HEK293T (cell line): ENCODE data around the gene C4orf51.

Experiments
- ARNT ChIP-seq: fragments of 450-650 bp; IDR thresholded peaks from 2 replicates; pipeline ENCODE4 v1.6.1; 2017; ENCODE audit warnings: mild to moderate bottlenecking
- PKNOX1 ChIP-seq: fragments of 450-650 bp; IDR thresholded peaks from 2 replicates; pipeline ENCODE4 v1.6.1; 2016
- TARDBP ChIP-seq: fragments of 450-650 bp; IDR thresholded peaks from 2 replicates; pipeline ENCODE4 v1.6.1; 2016

GRCh38 chr4:145720656-145721055, 40.7 kb downstream of the C4orf51 start:
- TF ChIP-seq TARDBP (no peak), ARNT (no peak), PKNOX1 (no peak)
